ENCODE results near the gene DRD1.
"Not testable (repeated sequence)": the region's sequence is repeated elsewhere in the genome, so short reads cannot be mapped to it uniquely, and the experiment has no call there.

DRD1 gene

GRCh38 chr5:175464074-175464941 lies 20.3 kb upstream of the DRD1 start:
- TF ChIP-seq CTCF (conservative IDR thresholded peaks at IDR 0.05; ENCODE audit: low read depth, low read length), result peak; percentile 91
- no peak for DNase-seq (ENCODE audit: low read depth)
- H3K4me3 ChIP-seq (ENCODE audit: low read length), result no peak overlapping the region

- no peak overlapping the region for H3K4me3 ChIP-seq (ENCODE audit: low read length)
- no peak for DNase-seq (ENCODE audit: low read depth)
- TF ChIP-seq CTCF (conservative IDR thresholded peaks at IDR 0.05; ENCODE audit: low read depth, low read length), result no peak
Measured at GRCh38 chr5:175463641-175464040, 19.7 kb upstream of the DRD1 start.

GRCh38 chr5:175461370-175461769 lies 17.4 kb upstream of the DRD1 start:
- TF ChIP-seq CTCF (conservative IDR thresholded peaks at IDR 0.05; ENCODE audit: low read depth, low read length), result no peak
- no peak overlapping the region for H3K4me3 ChIP-seq (ENCODE audit: low read length)
- no peak for DNase-seq (ENCODE audit: low read depth)

- no peak overlapping the region for H3K4me3 ChIP-seq (ENCODE audit: low read length)
- no peak for TF ChIP-seq CTCF (conservative IDR thresholded peaks at IDR 0.05; ENCODE audit: low read depth, low read length)
- DNase-seq (ENCODE audit: low read depth), result no peak
Measured at GRCh38 chr5:175460552-175460951, 16.6 kb upstream of the DRD1 start.

- no peak for DNase-seq (ENCODE audit: low read depth)
- H3K4me3 ChIP-seq (ENCODE audit: low read length), result no peak overlapping the region
- peak; percentile 58 for TF ChIP-seq CTCF (conservative IDR thresholded peaks at IDR 0.05; ENCODE audit: low read depth, low read length)
Measured at GRCh38 chr5:175460126-175460525, 16.1 kb upstream of the DRD1 start.

GRCh38 chr5:175457466-175457865 lies 13.5 kb upstream of the DRD1 start:
- no peak for DNase-seq (ENCODE audit: low read depth)
- no peak for TF ChIP-seq CTCF (conservative IDR thresholded peaks at IDR 0.05; ENCODE audit: low read depth, low read length)
- no peak overlapping the region for H3K4me3 ChIP-seq (ENCODE audit: low read length)

- no peak overlapping the region for H3K4me3 ChIP-seq (ENCODE audit: low read length)
- no peak for TF ChIP-seq CTCF (conservative IDR thresholded peaks at IDR 0.05; ENCODE audit: low read depth, low read length)
- DNase-seq (ENCODE audit: low read depth), result no peak
Measured at GRCh38 chr5:175456105-175456742, 12.2 kb upstream of the DRD1 start.

- DNase-seq (ENCODE audit: low read depth); H3K4me3 ChIP-seq (ENCODE audit: low read length): not testable (repeated sequence)
Measured at GRCh38 chr5:175454338-175454737, 10.4 kb upstream of the DRD1 start.
